Ovary (tissue), 9 donors: ENCODE results near the gene PPM1D. TPM values are rescaled to one million over a fixed set of nuclear protein-coding genes. Genes with fewer than 3 reads are reported as not detected.
A peak's percentile ranks its signal among the peaks of the same experiment; 100 is the strongest.

Experiments
- DNase-seq, 5 donors: peaks; one replicate each; pipeline ENCODE4 v3.0.0-alpha.2; 2019 to 2020
- H3K27ac ChIP-seq, 2 donors: fragments of 200-600 bp; one replicate each; pipeline versions ENCODE4 v1.5.1 to v1.8.0; 2019 to 2022
- H3K27me3 ChIP-seq: fragments of 200-600 bp; one replicate; pipeline ENCODE4 v1.8.0; 2022
- H3K36me3 ChIP-seq: fragments of 200-600 bp; sonication (generic); one replicate; pipeline ENCODE4 v1.5.1; 2019
- H3K4me1 ChIP-seq: one replicate; pipeline ENCODE4 v1.8.1; 2013; ENCODE audit warnings: mild to moderate bottlenecking, moderate library complexity; ENCODE audit not compliant: insufficient read depth
- H3K4me3 ChIP-seq: fragments of 200-600 bp; sonication (generic); one replicate; pipeline ENCODE4 v1.5.1; 2017
- H3K9me3 ChIP-seq, 2 donors: fragments of 200-600 bp in 1 of 2; sonication (generic) in 1 of 2; one replicate each; pipeline versions ENCODE4 v1.5.1 to v1.8.1; 2013 to 2019; ENCODE audit warnings: mild to moderate bottlenecking in 1 of 2, moderate library complexity in 1 of 2
- EP300 ChIP-seq: sonication (generic); formaldehyde crosslinking; IDR thresholded peaks from one replicate; pipeline ENCODE4 v1.6.1; 2017; ENCODE audit warnings: antibody characterized with exemption
- POLR2A ChIP-seq: fragments of 450-650 bp; IDR thresholded peaks from one replicate; pipeline ENCODE4 v1.6.1; 2017; ENCODE audit warnings: antibody characterized with exemption, mild to moderate bottlenecking, moderate library complexity
- WGBS, 3 donors: extraction: QIAGEN DNeasy Blood & Tissue Kit in 1 of 3; methylation state at CpG; one replicate each; pipeline versions ENCODE4 v1.1.5 to v1.1.7; 2013 to 2017; 5-methylcytosine and 5-hydroxymethylcytosine counted together
- intact Hi-C, 4 donors: fragments of 100-400 bp; cut with DNase I; formaldehyde crosslinking; loops; one replicate each; pipeline versions ENCODE4 v1.11.0 to v1.15.1; 2022 to 2023
- polyA plus RNA-seq, 2 donors: library from polyadenylated mRNA; stranded (reverse); fragments of 200-250 nt in 1 of 2; fragments of 350-450 nt in 1 of 2; fragmentation: Illumina TruSeq in 1 of 2; extraction: RNeasy Lipid Tissue Mini Kit (QIAGEN cat#74804) in 1 of 2; gene quantifications; one replicate each; pipeline ENCODE4 v1.2.3, GENCODE V29; 2013 to 2014
- total RNA-seq, 7 donors: library from RNA; depleted of rRNA in 2 of 7; stranded (reverse); fragments of >200 nt in 2 of 7; fragmentation: NEBNext Ultra II Directional in 3 of 7; extraction: Animal tissue kit (Norgen Biotek cat#: 25700) in 3 of 7; gene quantifications; one replicate each; pipeline versions ENCODE4 v1.1.0 to v1.2.4, GENCODE V29; 2016 to 2023
- TF ChIP-seq, protein P1 (sequence below), 3 donors: fragments of 450-650 bp in 2 of 3; fragments of 200-600 bp in 1 of 3; IDR thresholded peaks; one replicate each; pipeline versions ENCODE4 v1.5.1 to v1.8.0; 2016 to 2022; ENCODE audit warnings: antibody characterized with exemption in 3 of 3, mild to moderate bottlenecking in 1 of 3
- donor health status: DM: no; HTN: no; CAD: no; lungs with moderate emphysema.
- donor health status: DM: no; HTN: no; CAD: no.
- donor health status: Bipolar disorder and iron deficiency.
- donor health status: DM: yes; HTN: yes; CAD: no.
- donor health status: DM: no; HTN: no; CAD: no.
- donor health status: DM: yes; HTN: yes; CAD: no.

Gene PPM1D
- total and polyA plus RNA-seq, 9 donors = 11.9 to 35.5 (median 27.1) TPM

- WGBS, 3 donors = 68 to 78% (median 75%) methylated on average over 2 of the region's 2 CpGs
- Histone ChIP-seq H3K4me3 (no peak overlapping the region), H3K27ac (no peak overlapping the region), H3K27me3 (no peaks in the 10 kb centered on the region), H3K36me3 (no peaks in the 10 kb centered on the region), H3K9me3 (no peaks in the 10 kb centered on the region), H3K4me1 (no peaks in the 10 kb centered on the region)
- no peak for TF ChIP-seq EP300
- TF ChIP-seq POLR2A = no peak
- TF ChIP-seq, protein P1, sequence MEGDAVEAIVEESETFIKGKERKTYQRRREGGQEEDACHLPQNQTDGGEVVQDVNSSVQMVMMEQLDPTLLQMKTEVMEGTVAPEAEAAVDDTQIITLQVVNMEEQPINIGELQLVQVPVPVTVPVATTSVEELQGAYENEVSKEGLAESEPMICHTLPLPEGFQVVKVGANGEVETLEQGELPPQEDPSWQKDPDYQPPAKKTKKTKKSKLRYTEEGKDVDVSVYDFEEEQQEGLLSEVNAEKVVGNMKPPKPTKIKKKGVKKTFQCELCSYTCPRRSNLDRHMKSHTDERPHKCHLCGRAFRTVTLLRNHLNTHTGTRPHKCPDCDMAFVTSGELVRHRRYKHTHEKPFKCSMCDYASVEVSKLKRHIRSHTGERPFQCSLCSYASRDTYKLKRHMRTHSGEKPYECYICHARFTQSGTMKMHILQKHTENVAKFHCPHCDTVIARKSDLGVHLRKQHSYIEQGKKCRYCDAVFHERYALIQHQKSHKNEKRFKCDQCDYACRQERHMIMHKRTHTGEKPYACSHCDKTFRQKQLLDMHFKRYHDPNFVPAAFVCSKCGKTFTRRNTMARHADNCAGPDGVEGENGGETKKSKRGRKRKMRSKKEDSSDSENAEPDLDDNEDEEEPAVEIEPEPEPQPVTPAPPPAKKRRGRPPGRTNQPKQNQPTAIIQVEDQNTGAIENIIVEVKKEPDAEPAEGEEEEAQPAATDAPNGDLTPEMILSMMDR (IDR thresholded peaks at IDR 0.05) = no peak
- intact Hi-C loops = no loop called here
- no peak for DNase-seq
Measured at GRCh38 chr17:60640503-60640902, 40.5 kb downstream of the PPM1D start.

DNA sequence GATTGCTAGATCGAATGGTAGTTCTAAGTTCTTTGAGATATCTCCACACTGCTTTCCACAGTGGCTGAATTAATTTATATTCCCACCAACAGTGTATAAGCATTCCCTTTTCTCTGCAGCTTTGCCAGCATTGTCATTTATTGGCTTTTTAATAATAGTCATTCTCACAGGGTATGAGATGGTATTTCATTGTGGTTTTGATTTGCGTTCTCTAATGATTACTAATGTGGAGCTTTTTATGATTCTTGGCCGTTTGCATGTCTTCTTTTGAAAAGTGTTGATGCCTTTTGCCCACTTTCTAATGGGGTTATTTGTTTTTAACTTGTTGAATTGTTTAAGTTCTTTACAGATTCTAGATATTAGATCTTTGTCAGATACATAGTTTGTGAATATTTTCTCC, 41.1 kb downstream of the PPM1D start:
- no peak overlapping the region for H3K27ac ChIP-seq
- no peaks in the 10 kb centered on the region for H3K36me3 ChIP-seq
- H3K4me1 ChIP-seq = no peaks in the 10 kb centered on the region
- no peaks in the 10 kb centered on the region for H3K27me3 ChIP-seq
- DNase-seq = no peak
- no peaks in the 10 kb centered on the region for H3K9me3 ChIP-seq
- no peak overlapping the region for H3K4me3 ChIP-seq
- WGBS, 3 donors = 80 to 85% (median 83%) methylated on average over 3 of the region's 3 CpGs
- TF ChIP-seq, protein P1 (IDR thresholded peaks at IDR 0.05) = no peak
- TF ChIP-seq POLR2A (no peak), EP300 (no peak)
- intact Hi-C loops = no loop called here

GRCh38 chr17:60641810-60642220, 41.8 kb downstream of the PPM1D start:
- WGBS, 3 donors = 16 to 27% (median 24%) methylated on average over 1 of the region's 1 CpG
- intact Hi-C loops = no loop called here
- TF ChIP-seq, protein P1 (IDR thresholded peaks at IDR 0.05) = no peak
- TF ChIP-seq POLR2A = no peak
- no peak for TF ChIP-seq EP300
- H3K36me3 ChIP-seq = no peaks in the 10 kb centered on the region
- H3K27ac ChIP-seq = no peak overlapping the region
- H3K9me3 ChIP-seq = no peaks in the 10 kb centered on the region
- no peaks in the 10 kb centered on the region for H3K27me3 ChIP-seq
- H3K4me3 ChIP-seq = no peak overlapping the region
- DNase-seq = peak in 4 of 5 donors; percentile 40 to 70 (median 52)
- no peaks in the 10 kb centered on the region for H3K4me1 ChIP-seq

GRCh38 chr17:60645918-60646523, 46.0 kb downstream of the PPM1D start:
- H3K27me3 ChIP-seq = no peaks in the 10 kb centered on the region
- DNase-seq = no peak
- H3K4me1 ChIP-seq = no peaks in the 10 kb centered on the region
- no peak overlapping the region for H3K4me3 ChIP-seq
- intact Hi-C loops = no loop called here
- no peaks in the 10 kb centered on the region for H3K36me3 ChIP-seq
- TF ChIP-seq, protein P1 (IDR thresholded peaks at IDR 0.05) = no peak
- no peak for TF ChIP-seq POLR2A
- no peak for TF ChIP-seq EP300
- H3K27ac ChIP-seq = no peak overlapping the region
- H3K9me3 ChIP-seq = no peaks in the 10 kb centered on the region
- 85 to 97% (median 92%) methylated on average over 3 of the region's 3 CpGs for WGBS, 3 donors
